HG02884 (cell line): ENCODE measurements around the gene GPRIN1.

Experiments
- ATAC-seq: cut with Tn5 transposase; IDR thresholded peaks from one replicate; pipeline ENCODE4 v1.9.1; 2021; ENCODE audit warnings: mild to moderate bottlenecking, moderate library complexity; ENCODE audit not compliant: unreplicated experiment

The GPRIN1 gene

DNA sequence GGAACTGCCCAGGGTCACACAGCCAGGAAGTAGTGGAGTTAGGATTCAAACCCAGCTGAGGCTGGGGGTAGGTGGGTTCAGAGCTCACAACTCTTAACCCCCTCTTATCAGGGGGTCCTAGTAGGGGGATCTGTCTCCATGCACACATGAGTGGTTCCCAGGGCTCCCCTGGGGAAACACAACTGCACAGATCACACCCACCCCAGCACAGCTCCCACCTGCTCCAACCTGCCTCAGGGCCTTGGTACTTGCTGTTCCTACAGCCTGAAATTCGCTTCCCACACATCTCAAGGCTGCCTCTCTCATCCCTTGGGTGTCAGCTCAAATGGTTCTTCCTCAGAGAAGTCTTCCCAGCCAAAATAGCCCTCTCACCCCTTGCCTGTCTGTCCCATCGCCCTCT lies 15.6 kb upstream of the GPRIN1 start:
- ATAC-seq: no peak

GRCh38 chr5:176624938-176625337 lies 15.0 kb upstream of the GPRIN1 start:
- no peak for ATAC-seq

DNA sequence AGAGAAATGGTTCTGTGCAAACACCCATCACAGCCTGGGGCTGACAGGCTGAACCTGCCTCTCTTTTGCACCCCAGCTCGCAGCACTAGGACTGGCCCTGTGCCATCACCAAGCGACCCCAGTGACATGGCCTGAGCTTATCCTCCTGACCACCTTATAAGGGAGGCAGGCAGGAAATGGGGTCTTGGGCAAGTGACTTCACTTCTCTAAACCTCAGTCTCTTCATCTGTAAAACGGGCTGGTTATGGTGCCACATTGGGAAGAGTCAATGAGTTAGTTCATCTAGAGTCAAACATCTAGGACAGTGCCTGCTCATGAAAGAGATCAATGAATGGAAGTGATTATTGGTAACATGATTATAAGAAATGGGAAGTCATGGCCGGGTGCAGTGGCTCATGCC lies 14.2 kb upstream of the GPRIN1 start:
- ATAC-seq: no peak

GRCh38 chr5:176621661-176622079 lies 11.7 kb upstream of the GPRIN1 start:
- no peak for ATAC-seq

DNA sequence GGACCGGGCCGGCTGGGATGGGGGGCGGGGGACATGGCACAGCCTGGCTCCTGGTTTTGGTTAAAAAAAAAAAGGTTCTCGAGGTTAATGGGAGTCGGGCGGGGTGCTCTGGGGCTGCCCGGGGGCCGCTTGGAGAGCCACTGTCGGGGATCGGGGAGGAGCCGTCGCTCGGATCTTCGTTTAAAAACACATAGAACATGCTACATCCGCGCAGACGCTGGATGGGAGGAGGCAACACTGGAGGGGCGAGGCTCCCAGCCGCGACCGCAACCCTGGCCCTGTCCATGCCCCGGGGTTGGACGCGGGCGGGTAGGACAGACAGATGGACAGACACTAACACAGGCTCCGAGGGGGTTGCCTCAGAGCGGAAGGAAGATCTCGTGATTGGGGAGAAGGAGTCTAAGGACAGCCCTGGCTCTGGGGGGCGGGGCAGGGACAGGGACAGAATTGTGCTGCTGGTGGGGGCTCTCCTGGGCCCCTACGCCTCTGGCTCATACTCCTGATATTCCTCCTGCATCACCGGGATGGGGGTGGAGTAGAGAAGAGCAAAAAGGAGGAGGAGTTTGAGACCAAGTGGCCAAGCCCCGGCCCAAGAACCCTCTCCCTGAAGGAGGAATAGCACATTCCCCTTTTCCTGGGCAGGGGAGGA lies 10.5 kb upstream of the GPRIN1 start:
- no peak for ATAC-seq

GRCh38 chr5:176619569-176620332 lies 9.8 kb upstream of the GPRIN1 start:
- ATAC-seq: no peak

DNA sequence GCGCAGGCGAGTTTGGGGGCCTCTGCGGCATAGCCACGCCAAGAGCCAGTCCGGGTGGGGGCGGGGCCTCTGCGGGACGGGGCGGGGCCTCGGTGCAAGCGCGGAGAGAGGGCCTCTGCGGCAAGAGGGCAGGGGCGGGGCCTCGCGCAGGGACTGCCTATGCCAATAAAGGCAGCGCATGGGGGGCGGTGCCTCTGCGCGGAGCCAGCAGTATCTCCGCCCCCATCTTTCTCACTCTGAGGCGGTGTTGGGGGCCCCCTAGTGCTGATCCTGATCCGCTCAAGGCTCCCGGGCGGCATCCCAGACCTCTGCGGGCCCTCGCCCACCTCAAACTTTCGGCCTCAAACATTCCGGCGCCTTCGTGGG lies 9.2 kb upstream of the GPRIN1 start:
- ATAC-seq: no peak

GRCh38 chr5:176618783-176619182 lies 8.8 kb upstream of the GPRIN1 start:
- no peak for ATAC-seq

GRCh38 chr5:176616511-176616910 lies 6.6 kb upstream of the GPRIN1 start:
- ATAC-seq: no peak

GRCh38 chr5:176614805-176615478 lies 5.0 kb upstream of the GPRIN1 start:
- ATAC-seq: no peak

- ATAC-seq: no peak
Measured at GRCh38 chr5:176612855-176613254, 2.9 kb upstream of the GPRIN1 start.

- no peak for ATAC-seq
Measured at GRCh38 chr5:176612008-176612407, 2.1 kb upstream of the GPRIN1 start.

DNA sequence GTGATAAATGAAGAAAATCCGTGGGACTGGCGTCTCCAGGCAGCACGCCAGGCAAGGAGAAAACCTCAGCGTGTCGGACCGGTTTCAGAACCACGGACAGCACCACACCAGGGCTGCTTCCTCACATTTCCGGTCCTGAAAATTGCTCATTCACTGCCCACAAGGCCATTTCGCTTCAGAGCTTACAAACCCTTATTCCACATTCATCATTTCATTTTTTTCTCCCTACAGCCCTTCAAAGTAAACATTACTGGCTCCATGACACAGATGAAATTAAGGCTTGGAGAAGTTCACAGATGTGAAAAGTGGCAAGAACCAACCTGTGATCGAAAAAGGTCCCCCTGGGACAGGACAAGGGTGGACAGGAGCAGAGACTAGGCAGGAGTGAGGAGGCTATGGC lies 1.5 kb upstream of the GPRIN1 start:
- no peak for ATAC-seq

DNA sequence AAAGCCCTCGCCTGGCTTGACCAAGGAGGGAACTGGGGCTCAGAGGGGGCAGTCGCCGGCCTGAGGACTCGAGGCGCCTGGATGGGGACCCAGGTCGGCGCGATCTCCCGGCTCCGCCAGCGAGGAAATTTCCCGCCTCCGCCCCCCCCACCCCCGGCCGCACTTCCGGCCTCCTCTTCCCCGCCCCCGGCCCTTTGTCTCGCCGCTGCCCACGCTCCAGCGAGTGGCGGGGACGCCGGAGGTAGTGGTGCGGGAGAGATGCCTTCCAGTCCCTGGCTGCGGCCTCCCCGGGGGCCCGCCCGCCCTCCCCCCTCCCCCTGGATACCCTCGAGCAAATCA lies 448 bp upstream of the GPRIN1 start:
- peak; percentile 22 for ATAC-seq

DNA sequence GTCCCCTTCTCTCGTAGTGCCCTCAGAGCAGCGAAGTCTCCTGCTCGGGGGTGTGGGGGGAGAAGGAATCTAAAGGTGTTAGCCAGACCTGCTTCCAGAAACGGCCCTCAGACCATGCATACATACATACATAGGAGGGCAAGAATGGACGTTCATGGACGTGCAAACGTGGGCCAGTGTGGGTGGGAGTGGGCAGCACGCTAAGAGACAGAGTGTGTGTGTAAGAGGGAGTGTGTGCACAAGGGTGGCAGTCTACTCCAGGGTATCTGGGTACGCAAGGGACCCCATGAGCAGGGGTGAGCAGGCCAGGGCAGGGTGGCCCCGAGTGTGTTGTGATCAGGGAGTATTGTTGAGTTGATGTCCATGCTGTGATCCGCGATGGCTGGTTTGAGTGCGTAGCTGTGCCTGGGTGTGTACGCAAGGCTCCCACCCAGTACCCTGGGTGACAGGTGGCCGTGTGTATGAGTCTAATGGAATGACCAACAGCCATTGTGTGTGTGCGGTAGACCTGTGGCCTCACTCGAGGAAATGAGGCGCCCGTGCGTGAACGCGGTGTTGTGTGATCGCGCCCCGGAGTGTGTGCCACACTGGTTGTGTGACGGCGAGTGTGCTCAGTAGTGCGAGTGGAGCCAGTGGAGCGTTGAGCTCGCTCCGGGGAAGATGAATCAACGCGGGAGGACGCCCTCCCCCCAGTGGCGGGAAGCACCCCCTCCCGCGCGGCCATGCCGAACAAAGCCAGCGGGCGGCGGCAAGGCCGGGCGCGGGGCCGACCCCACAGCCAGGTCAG lies 826 bp downstream of the GPRIN1 start:
- ATAC-seq: peak; percentile 18

DNA sequence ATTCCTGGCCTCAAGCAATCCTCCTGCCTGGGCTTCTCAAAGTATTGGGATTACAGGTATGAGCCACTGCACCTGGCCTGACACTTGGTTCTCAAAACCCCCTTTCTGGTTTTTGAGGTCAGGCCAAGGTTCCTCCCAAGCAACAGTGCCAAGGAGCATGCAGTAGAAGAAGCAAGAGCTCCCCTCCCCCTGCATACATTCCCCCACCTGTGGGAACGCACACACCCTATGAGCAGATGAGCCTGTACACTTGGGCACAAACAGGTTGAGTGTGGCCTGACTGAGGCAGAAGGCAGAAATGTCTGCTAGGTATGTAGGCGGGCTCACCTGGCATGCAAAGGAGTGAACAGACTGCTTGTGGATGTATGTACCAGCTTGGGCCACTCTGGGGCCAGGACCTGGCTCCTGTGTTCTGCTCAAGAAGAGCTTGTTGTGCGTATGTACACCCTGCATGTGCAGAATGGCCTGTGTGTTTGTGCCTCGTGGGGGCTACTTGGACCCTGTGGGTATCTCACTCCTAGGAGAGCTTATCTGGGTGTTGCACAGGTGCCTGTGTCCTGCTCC lies 1.7 kb downstream of the GPRIN1 start:
- ATAC-seq: no peak

DNA sequence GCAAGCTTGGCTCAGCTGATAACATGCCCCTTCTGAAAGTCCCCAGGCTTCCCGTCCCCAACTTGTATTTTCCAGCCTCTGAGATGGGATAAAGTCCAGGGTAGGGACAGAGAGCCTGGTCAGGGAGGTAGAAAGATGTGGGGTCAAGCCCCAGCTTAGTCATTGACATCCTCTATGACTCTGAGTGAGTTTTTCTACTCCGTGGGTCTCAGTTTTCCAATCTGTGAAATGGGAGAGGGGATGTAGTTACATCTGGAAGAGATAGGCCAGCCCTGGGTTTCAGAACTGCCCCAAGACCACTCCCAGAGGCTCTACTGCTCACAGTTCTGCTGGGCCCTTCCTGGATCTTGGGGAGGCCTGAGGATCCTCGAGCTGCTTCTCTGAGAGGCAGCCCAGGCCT lies 3.1 kb downstream of the GPRIN1 start:
- no peak for ATAC-seq

DNA sequence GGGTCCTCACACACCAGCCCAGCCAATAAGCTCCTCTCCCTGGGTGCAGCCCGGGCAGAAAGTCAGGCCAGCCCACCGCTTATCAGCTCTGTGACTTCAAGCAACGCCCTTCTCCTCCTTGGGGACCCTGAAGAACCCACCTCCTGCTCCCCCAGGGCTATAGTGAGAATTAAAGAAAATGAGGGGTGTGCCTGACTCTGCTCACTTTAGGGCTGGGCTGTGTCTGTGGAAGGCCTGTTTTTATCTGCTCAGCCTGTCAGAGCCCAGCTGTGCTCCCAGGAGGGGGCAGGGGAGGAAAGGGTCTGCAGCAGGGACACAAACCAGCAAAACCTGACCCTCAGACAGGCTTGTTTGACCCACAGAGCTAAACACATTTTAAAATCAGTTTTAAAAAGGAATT lies 3.9 kb downstream of the GPRIN1 start:
- no peak for ATAC-seq

DNA sequence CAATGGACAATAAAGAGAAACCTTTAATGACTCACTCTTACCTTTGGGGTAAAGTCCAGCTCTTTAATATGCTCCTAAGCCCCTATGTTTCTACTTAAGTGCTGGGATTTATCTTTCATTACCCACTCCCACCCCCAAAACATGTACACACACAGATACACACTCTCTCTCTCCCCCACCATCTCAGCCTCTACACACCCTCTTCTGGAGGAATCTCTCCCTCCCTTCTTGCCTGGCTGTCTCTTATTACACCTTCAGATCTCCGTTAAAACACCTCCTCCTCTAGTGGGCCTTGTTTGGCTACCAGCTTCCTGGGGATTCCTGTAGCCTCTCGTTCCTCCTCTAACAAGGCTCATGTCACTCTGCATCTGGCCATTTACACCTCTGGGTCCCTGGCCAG lies 6.9 kb downstream of the GPRIN1 start:
- no peak for ATAC-seq

DNA sequence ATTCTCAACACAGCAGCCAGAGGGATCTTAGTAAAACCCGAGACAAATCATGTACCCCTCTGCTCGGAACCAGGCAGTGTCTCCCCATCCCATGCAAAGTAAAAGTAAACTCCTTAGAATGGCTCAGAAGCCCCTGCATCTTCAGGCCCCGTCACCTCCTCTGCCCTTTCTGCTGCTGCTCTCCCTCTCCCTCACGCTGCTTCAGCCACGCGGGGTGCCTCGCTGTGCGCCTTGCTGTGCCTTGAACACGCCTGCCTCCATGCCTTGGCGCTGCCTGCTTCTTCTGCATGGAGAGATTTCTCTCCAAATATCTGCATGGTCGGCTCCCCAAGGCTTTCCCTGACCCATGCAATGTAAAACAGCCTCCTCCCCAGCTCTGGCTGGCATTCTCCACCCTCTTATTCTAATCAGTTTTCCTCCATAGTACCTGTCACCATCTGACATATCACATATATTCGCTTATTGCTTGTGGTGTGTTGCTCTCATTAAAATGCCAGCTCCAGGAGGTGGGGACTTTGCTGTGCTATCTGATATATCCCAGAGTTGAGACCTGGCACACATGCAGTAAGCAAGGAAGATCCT lies 8.0 kb downstream of the GPRIN1 start:
- no peak for ATAC-seq
